Activated T-cell treated with anti-CD3 and anti-CD28 coated beads for 24 hours (primary cell): ENCODE data around the gene GLB1L2.

Source experiments
- DNase-seq: peaks from one replicate; pipeline ENCODE4 v3.0.0-alpha.2; 2020; ENCODE audit warnings: low read depth

The GLB1L2 gene

GRCh38 chr11:134386945-134387344, 55.2 kb downstream of the GLB1L2 start:
- no peak for DNase-seq

DNA sequence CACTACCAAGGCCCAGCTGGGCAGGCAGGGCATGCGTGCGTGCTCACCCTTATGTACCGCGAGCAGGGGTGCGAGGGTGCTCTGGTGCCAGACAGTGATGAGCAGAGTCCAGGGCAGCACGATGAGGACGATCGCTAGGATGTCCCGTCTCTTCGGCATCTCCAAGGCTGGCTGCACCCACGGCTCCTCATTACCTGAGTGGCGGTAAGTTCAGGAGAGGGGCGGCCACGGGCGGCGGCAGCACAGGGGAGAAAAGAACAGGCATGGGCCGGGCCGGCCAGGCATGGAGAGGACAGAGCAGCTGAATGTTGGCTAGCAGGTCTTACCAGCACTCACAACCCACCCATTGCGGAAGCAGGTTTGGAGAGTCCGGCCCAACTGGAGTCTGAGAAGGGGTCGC, 55.7 kb downstream of the GLB1L2 start:
- DNase-seq: no peak

DNA sequence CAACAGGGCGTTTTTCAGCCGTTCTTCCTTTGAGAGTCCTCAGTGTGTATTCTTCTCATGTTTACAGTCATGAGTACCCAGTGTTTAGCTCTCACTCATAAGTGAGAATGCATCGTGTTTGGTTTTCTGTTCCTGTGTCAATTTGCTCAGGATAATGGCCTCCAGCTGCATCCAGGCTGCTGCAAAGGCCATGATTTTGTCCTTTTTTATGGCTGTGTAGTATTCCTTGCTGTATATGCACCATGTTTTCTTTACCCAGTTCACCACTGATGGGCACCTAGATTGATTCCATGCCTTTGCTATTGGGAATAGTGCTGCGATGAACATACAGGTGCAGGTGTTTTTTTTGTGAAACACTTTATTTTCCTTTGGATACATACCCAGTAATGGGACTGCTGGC, 56.8 kb downstream of the GLB1L2 start:
- DNase-seq: no peak

DNA sequence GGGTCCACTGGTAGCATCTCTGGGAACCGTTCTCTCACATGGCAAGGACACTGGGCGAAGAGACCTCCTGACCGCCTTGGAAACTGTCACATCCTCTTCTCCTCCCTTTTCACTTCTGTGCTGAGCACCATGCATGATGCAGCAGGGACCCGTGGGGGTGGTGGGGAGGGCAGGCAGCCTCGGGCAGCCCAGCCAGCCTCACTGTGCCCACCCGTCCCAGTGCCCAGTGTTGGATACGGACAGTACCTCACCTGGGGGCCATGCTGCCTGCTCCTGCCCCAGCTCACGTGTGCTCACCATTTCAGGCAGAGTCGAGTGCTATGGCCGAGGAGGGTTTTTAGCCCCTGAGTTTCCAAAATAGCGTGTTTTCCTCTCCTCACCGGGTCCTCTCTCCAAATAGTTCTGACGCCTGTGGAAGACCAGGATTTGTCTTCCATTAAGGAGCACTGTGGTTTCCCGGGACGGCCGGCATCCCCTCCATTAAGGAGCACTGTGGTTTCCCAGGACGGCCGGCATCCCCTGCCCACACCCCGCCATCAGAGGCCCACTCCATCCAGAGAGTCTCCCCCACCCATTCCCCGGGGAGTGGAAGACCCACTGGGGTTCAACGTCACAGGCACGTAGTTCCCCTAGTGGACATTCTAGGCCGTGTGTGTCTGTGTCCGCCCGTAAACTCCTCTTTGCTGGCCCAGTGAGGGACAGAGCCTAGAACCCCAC, 57.8 kb downstream of the GLB1L2 start:
- DNase-seq: no peak

GRCh38 chr11:134390706-134391569, 59.1 kb downstream of the GLB1L2 start:
- no peak for DNase-seq

DNA sequence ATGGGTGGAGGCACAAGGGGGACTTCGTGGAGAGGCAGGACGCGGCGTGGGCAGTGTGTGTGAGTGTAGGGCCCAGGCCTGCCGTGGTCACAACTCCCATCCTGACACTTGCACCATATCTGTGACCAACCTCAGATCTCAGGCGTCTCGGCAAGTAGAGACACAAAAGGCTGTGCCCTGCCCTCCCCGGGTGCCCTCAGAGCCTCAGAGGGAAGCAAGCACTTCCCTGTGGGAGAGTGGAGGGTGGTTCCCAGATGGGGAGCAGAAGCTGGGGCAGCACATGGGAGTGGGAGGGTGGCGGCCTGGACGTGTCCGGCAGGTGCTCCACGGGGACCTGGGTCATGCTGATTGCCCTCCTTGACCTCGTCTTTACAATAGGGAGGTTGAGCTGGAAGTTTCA, 59.9 kb downstream of the GLB1L2 start:
- DNase-seq: no peak

DNA sequence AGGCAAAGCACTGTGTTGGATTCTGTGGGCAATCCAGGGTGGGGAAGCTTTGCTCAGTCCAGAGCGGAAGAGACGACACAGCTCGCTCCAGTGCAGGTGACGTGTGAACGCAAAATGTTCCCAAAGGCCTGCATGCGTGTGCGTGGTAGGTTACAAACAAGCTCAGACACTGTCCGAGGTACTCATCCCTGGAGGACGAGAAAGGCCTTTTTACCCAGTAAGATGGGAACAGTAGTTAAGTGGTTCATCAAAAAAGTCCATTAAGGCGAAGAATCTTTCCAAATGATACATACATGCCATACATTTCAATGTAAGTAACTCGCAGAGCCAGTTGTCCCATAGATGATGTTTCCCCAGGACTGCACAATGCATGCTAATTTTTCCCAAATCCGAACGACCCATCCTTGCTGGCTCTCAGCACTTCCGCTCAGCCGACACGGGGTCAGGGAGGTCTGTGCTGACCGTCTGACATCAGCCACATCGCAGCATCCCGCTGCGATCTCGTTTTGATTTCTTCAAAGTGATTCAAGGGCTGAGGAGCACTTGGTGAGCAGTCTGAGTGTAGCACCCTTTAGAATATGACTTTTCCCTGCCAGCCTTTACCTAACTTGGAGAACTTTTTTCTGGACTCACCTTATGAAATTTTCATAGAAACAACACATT, 61.3 kb downstream of the GLB1L2 start:
- no peak for DNase-seq

DNA sequence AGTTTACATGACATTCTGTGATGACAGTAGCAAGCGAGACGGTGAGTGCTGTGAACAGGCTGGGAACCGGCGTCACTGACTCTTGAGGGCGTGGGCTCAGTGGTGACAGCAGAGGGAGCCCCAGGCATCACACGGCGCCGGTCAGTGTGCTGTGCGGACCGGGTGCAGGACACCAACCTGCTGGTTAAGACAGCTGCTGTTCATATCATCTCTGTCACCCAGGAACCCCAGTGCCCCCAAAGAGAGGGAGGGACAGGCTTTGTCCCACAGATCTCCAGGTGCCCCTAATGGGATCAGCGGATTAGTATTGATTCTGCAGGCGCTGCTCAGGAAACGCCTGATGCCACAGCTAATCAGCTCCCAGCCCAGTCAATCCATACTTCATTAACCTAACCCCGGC, 61.9 kb downstream of the GLB1L2 start:
- no peak for DNase-seq

GRCh38 chr11:134394311-134394710, 62.5 kb downstream of the GLB1L2 start:
- DNase-seq: no peak

GRCh38 chr11:134395002-134395401, 63.2 kb downstream of the GLB1L2 start:
- no peak for DNase-seq

DNA sequence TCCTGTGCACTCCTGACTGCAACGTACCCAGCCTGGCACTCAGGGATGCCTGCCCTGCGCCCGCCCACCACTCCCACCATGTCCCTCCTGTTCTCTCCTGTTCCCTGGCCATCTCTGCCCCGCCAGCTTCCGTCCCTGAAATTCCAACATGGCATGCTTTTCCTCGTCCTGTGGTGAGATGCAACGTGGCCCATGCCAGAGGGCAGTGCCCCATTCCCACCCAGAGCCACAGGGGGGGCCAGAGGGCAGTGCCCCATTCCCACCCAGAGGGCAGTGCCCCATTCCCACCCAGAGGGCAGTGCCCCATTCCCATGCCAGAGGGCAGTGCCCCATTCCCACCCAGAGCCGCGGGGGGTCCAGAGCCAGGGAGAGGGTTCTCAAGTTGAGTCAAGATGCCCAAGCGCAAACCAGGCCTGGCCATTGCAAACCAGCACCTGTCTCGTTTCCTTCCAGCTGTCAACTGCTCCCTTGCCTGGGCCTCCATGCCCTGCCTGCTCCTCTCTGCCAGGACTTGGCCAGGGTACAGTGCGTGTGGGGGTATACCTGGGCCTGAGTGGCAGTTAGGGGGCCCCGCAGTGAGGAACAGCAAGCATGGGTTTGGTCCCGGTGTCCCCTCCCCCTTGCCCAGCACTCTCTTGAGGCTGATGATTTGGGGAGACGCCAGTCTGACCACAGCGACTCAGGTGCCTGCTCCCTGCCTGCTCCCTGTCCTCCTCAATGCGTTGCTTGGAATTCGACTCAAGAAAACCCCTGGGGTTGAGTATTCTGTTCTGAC, 65.7 kb downstream of the GLB1L2 start:
- DNase-seq: no peak

DNA sequence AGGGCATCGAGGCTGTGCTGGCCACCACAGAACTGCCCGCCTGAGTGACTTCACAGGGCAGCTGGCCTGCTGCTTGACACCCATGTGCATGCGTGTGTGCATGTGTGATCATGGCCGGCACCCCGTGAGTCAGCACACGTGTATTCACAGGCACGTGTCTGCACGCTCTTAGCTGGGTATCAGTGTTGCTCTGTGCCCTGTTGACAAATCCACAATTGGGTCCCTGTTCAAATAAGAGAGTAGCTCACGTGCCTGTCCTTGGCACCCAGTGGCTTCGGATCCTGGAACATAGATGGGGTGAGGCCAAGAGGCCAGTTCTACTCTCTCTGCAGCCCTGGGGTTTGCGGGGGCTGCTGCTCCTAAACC, 66.3 kb downstream of the GLB1L2 start:
- no peak for DNase-seq

DNA sequence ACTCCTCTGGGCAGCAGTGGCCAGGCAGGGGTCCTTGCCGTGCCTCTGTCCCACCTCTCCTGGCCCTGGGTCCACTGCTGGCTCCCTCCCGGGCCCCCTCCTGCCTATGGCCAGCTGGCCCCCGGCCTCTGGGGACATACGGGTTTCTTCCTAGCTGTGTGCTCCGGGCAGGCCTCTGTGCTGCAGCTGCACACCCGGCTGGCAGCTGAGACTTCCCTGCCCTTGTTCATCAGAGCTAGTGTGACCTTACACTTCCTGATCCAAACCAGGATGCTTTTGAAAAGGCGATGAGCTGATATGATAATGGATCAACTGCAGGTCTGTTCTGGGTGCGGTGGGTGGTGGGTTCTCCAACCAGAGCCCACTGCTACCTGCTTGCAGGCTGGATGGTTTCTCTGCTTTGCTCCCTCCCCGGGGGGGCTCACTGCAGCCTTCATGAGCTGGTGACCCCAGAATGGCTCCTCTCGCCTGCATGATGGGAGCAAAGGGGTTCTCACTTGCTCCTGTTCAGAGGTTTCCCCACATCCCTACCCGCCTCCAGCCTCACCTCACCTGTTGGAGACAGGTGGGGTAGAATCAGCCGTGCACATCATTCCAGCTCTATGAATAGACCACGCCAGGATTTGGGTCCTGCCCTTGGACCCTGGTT, 67.0 kb downstream of the GLB1L2 start:
- no peak for DNase-seq

GRCh38 chr11:134399293-134399654, 67.5 kb downstream of the GLB1L2 start:
- no peak for DNase-seq

- DNase-seq: no peak
Observed at GRCh38 chr11:134399996-134400395, 68.2 kb downstream of the GLB1L2 start.

DNA sequence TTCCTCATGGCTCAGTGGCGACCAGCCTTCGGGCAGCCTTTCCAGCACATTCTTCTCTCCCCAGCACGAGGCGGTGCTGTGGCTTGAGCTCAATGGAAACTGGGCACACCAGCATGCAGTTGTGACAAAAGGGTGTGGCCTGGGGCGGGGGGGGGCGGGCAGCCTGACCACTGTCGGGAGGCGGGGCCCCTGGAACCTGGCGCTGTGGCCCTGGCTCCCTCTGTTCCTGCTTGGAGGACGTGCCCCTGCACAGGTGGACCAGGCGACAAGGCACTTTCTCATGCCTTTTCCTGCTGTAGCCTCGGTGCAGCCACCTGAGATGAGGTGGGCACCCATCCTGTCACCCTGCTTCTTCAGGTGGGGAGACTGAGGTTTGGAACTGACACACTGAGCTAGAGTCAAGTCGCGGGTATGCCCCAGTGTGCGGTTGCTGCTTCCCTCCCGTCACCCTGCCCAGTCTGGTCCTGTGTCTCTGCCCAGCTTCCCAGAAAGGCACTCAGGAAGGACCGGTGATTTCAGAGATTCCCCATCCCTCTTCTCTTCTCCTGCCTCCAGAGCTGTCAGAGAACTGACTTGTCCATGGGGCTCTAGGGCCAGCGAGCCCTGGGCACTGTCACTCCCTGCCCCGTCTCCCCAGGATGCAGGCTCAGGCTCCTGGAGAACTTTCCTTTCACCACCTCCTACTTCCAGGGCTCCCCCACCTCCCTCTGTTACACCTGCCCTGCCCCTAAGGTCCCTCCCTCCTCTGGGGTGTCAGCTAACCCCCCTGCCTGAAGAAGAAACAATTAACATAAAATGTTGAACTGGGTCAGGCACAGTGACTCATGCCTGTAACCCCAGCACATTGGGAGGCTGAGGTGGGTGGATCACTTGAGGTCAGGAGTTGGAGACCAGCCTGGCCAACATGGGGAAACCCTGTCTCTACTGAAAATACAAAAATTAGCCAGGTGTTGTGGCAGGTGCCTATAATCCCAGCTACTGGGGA, 70.3 kb downstream of the GLB1L2 start:
- DNase-seq: no peak

GRCh38 chr11:134402910-134403309, 71.1 kb downstream of the GLB1L2 start:
- no peak for DNase-seq

DNA sequence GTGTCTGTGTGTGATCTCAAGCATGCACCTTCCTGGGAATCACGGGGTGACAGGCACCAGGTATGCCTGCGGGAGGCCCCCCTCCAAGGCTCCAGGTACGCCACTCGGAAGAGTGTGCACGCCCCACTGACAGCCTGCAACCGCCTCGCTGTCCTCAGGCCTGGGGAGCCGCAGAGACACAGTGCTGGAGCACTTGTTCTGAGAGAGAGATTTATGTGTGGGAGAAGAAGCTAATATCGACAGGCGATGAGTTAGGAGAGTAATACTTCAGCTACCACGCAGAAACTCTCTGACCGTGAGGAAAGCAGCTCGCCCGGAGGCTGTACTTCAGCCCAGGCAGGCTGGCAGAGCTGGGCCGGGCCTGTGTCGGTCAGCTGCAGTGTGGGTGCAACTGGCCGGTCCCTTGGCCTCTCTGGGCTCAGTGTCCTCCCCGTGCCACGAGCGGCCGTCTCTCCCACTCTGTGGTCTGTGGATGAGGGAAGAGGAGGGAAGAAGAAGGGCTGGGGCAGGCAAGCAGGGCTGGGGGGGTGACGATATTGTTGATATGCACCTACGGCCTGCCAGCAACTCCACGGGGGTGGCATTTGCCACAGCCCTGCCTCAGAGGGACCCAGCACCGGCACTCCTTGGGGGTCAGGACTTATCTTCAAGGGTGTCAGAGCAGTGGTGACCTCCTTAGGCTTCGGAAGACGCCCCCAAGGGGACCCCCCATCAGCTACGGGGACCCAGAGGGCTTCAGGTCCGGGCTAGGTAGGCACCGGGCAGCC, 73.0 kb downstream of the GLB1L2 start:
- DNase-seq: no peak

DNA sequence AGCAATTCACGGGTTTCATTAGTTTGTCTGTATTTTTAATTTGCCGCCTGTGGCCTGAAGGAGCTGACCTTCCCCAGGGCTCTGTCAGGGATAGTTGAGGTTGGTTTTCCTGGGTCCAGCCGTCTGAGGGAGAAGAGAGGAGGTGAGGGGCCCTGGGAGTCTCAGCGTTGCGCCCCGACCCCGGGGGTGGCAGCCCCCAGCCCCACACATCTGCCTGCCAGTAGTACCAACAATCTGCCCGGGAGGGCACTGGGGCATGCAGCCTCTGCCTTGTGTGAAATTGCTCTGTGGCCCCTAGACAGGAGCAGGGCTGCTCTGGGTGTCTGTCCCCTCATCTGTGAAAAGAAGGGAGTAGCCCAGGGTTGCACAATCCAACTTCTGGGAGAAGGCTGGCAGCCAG, 73.6 kb downstream of the GLB1L2 start:
- DNase-seq: no peak

DNA sequence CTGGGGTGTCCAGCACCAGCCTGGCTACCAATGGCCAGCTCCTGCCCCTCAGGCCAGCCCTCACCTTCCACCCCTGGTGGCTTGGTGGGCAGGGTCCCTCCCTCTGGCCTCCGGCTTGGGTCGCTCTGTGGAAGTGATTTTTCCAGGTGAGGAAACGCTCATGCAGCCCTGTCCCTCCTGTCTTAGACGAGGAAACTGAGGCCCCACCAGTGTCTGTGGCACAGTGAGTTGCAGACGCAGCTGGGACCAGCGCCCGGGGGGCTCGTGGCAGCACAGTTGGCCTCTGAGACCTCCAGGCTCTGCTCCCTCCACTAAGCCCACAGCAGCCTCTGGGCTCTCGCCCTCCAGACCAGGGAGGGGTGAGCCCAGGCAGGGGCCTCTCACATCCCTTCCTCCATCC, 74.1 kb downstream of the GLB1L2 start:
- no peak for DNase-seq
